Inflammatory macrophage treated with lipopolysaccharide for 4 hours (primary cell): ENCODE data around the gene MEGF6.
A peak's percentile ranks its signal among the peaks of the same experiment; 100 is the strongest.

ENCODE experiments used
- DNase-seq: peaks from one replicate; pipeline ENCODE4 v3.0.0-alpha.2; 2020

The MEGF6 gene

DNA sequence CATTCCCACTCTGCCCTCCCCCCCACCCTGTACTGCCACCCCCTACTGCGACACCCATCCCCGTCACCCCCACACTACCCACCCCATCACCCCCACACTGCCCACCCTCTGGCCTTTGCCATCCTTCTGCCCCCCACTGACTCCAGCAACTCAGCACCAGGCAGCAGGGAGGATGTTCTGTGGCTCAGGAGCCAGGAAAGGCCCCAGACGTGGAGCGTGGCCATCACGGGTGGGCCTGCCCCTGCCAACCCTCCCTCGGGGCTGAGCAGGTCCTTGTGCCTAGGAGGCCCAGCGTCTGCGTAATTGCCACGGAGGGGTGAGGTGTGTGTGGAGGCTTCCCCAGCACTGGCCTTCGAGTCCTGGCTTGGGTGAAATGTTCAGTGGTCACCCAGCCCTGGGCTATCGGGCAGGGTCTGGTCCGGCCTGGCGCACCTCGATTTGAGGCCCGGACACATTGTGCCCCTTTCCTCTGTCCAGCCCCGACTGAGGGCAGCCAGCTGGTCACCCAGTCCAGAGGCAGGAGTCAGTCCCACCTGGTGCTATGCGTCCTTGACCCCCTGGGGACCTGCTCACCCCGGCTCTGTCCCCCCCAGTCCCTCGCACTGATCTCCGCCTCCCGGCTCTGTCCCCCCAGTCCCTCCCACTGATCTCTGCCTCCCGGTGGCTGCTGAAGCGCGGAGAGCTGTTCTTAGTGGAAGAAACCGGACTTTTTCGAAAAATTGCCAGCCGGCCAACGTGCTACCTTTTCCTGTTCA lies 133.9 kb downstream of the MEGF6 start:
- no peak for DNase-seq

DNA sequence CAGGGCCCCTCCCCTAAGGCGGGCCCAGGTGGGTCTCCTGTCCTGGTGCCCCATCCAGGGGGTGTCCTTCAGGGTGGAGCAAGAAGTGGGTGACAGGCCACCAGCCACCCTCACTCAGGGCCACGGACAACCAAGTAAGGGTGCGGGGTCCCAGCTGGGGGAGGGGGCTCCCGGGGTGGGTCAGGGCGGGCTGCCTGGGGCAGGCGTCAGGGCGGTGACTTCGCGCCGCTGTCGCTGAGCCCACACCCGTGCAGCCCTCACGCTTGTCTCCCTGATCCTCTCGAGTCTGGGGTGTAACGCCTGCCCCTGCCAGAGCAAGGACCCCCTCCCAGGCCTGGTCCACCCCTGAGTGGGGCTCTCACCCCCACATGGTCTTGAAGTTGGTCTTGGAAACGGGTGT lies 134.6 kb downstream of the MEGF6 start:
- no peak for DNase-seq

DNA sequence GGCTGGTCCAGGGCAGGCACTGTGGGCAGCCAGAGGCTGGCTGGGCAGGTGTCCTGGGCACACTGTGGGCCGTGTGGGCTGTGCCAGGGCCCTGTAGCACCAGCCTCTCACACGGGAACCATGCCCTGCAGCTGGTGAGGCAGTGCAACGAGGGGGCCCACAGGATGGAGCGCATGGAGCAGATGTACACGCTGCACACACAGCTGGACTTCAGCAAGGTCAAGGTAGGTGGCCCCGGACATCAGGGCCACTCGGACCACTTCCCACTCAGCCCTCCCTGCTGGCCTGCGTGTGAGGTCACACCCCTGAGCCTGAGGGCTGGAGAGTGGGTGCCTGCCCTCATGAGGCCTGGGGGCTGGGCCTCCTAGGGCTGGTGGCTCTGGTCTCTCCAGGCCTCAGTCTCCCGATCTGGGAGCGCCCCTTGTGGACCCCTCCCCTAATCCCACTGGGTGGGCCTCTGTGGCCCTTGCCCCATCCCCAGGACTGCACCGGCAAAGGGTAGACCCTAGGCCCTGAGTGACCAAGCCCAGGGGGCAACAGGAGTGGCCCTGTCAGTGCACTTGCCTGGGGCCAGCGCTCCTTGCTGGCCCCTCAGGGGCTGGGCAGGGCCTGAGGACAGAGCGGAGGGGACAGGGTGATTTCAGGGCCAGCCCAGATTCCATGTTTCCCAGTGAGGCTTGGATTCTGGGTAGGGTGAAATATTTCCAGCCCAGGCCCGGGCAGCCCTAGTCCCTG lies 135.3 kb downstream of the MEGF6 start:
- DNase-seq = no peak

DNA sequence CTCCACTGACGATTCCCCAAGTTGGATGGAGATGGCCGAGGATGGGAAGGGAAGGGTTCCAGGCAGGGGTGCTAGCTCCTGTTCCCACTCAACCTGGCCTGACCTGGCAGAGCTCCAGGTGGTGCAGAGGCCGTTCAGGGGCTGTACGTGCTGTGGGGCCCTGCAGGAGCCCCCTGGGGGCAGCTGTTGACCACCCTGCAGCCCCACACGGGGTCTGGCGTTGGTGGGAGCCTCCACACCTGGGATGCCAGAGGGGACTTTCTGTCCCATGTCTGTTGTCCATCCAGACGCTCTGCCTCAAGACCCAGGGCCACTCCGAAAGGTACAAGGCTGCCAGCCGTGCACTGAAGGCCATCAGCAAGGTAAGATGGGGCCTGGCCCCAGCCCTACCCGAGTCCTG lies 136.9 kb downstream of the MEGF6 start:
- DNase-seq = no peak

DNA sequence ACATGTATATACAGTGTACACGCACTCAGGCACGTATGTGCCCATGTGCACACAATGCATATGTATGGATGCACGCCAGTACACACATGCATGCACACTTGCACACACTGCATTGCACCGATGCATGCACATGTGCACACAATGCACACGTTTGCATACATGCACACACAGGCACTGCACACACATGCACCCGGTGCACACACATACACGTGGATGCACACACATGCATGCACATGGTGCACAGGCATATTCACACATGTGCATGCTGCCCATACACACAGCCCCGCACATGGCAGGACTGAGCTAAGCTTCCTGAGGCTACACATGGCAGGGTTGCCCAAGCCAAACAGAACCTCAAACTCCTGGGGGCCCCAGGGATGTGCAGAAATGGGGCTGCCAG lies 137.3 kb downstream of the MEGF6 start:
- no peak for DNase-seq

DNA sequence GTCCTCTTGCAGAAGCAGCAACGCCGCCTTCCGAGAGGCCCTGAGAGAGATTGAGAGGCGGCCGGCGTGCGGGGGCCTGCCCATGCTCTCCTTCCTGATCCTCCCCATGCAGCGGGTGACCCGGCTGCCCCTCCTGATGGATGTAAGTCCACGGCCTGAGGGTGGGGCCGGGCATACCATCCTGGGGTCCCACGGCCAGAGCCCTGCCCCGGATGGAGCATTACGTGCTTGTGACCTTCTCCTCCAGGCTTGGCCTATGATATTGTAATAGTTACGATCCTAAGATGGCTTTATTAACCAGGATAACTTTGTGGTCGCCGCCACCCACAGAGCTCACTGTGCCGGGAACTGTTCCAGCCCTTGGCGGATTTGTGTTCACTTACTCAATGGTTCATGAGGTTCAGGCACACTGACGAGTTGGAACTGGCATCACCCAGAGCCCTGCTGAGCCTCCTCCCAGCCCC lies 137.9 kb downstream of the MEGF6 start:
- no peak for DNase-seq

DNA sequence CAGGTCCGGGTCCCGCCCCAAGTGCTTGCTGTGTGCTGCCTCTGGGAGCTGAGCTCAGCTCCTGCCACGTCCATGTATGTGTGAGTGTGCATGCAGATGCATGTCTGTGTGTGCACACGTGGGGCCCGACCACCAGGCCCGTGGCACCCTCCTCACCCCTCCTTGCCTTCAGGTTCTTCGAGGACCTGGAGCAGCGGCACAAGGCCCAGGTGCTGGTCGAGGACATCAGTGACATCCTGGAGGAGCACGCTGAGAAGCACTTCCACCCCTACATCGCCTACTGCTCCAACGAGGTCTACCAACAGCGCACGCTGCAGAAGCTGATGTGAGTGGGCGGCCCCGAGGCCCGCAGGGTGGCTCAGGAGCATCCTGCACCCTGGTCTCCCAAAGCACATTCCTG lies 138.4 kb downstream of the MEGF6 start:
- no peak for DNase-seq

DNA sequence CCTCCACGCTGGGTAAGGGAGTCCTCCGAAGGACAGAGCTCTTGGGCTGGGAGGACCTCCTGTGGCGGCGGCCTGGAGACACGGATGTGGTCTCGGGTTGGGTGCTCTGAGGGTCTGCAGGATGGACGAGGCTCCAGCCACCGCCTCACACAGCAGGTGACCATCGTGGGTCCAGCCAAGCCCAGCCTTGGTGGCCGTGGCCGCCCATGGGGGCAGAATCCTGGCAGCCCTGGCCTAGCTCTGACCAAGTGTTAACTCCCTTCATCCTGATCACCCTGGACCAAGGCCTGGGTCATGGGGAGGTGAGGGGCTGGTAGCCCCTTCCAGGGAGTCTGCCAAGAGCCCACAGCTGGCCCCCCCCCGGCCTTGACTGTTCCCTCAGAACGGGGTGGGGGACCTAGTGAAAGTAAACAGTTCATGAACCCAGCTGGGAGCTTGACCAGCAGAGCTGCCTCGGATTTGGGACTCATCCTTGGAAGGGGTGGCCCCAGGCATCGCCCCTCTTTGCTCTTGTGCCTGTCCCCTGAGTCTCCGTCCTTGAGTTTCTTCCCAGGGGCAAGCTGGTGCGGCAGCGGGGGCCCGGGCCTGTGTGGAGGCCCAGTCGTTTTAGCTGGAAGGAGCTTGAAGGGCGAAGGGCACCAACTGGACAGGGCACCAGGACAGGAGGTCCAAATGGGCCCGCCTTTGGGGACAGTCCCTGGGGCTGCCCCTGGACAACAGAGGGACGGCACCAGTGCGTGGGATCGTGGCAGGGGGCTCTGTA lies 139.0 kb downstream of the MEGF6 start:
- DNase-seq = no peak

DNA sequence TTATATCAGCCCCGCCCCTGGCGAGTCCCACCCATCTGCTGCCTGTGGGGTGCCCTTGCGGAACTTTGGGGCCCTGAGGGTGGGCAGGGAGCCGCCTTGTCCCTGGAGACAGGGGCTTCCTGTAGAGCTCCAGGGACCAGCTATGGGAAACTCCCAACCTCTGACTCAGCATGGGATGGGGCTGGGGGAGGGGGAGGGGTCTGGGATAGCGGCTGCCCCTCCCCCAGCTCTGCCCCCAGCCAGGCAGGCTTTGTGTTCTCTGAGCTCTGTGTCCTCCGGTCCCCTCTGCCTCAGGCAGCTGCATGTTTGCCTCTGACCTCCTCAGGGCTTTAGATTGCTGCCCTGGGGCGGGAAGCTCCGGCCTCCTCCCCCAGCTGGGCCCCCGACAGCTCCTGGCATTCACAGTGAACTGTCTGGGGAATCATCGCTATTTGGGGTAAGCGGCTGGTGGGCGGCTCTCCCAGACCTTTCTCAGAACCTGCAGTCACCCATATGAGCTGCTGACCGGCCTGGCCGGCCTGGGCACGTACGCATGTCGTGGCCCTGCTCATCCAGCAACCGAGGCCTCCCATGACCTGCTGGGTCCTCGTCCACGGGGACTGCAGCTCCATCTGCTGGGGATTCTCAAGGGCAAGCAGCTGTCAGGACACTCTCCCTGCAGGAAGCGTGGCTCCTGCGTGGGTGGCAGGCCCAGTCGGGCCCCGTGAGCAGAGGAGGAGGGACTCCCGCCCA lies 139.8 kb downstream of the MEGF6 start:
- DNase-seq = peak; percentile 15

DNA sequence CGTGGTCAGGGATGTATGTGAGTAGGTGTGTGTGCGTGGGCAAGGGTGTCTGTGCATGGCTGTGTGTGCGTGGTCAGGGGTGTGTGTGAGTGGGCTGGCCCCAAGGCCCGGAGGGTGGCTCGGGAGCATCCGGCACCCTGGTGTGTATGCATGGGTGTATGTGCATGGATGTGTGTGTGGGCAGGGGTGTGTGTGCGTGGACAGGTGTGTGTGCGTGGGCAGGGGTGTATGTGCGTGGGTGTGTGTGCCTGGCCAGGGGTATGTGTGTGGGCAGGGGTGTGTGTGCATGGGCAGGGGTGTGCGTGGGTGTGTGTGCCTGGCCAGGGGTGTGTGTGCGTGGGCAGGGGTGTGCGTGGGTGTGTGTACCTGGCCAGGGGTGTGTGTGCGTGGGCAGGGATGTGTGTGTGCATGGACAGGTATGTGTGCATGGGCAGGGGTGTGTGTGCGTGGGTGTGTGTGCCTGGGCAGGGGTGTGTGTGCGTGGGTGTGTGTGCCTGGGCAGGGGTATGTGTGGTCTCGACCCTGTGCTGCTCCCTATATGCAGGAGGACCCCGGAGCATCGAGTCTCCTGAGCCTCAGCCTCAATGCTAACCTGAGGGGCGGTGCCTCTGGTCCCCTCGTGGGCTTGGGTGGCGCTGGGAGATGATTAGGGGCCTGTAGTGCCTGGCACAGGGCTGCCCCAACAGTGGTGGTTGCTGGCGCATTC lies 140.5 kb downstream of the MEGF6 start:
- DNase-seq = no peak

DNA sequence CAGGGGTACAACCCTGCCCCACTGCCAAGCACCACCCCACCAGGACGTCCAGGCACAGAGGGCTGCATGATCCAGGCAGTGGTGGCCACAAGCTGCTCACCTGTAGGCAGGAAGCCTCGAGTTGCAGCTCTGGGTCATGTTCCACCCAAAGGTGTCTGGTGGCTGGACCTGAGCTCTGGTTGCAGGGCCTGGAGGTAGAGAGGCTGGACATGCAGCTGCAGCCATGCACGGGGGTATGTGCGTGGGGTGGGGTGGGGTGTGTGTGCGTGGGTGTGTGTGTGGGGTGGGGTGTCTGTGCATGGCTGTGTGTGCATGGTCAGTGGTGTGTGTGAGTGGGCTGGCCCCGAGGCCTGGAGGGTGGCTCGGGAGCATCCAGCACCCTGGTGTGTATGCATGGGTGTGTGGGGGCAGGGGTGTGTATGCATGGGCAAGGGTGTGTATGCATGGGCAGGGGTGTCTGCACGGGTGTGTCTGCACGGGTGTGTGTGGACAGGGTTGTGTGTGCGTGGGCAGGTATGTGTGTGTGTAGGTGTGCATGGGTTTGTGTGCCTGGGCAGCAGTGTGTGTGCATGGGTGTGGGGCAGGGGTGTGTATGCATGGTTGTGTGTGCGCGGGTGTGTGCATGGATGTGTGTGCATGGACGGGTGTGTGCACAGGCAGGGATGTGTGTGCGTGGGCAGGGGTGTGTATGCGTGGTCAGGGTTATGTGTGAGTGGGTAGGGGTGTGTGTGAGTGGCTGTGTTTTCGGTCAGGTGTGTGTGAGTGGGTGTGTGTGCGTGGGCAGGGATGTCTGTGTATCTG lies 141.3 kb downstream of the MEGF6 start:
- DNase-seq = no peak

DNA sequence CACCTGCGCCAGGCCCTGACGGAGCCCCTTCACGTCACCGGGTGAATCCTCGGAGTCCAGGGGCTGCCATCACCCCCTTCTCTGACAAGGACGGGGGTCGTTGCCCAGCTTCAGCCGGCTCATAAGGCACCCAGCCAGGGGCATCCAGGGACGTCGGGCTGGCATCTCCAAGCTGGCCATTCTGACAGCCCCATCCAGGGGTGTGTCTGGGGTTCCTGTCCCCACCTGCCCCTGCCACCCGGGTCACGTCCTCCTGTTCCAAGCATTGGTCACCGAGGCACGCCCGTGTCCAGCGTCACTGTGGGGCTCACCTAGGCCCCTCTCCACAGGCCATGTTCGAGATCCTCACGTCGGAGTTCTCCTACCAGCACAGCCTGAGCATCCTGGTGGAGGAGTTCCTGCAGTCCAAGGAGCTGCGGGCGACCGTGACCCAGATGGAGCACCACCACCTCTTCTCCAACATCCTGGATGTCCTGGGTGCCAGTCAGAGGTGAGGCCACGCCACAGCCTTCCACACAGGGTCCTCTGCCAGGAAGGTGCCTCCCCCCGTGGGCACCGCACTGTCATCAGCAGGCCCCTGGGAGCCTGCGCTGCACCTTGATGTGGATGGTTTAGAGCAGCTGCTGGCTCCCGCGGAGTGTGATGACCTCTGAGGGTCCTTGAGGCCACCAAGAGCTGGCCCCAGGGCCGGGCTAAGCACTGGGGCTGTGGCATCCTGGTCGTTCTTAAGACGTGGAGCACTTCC lies 142.0 kb downstream of the MEGF6 start:
- no peak for DNase-seq

DNA sequence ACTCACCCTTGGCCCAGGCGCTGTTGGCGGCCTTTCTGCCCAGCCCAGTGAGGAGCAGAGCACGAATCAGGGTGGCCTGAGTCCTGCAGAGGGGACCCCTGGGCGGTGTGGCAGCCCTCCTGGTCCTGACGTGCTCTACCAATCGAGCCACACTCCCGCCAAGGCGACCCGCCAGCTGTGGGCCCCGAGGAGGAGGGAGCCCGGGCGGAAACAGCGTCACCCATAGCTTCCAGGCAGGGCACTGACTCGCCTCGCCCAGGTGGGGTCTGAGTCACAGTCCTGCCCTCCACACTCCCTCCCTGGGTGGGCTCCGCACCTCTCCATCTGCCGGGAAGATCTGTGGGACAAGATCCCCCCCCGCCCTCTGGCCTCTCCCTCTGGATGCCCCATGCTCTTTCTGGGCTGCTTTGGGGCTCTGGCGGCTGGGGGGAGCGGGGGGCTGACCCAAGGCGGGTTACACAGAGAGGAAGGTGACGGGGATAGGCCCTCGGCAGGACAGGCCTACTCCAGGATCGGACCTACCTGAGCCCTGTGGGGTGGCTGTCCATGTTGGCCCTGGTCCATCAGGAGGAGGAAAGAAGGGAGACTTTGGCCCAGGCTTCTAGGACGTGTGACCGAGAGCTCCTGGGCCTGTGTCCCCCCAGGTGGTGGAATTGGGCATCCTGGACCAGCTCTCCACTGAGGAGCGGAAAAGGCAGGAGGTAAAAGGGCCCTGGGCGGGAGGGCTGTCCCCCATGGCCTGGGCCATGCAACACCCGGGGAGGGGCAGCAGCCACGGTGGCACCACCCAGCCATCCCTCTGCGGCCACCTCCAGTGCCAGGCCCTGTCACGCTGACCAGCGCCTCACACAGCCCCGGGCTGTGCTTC lies 142.8 kb downstream of the MEGF6 start:
- DNase-seq = no peak

DNA sequence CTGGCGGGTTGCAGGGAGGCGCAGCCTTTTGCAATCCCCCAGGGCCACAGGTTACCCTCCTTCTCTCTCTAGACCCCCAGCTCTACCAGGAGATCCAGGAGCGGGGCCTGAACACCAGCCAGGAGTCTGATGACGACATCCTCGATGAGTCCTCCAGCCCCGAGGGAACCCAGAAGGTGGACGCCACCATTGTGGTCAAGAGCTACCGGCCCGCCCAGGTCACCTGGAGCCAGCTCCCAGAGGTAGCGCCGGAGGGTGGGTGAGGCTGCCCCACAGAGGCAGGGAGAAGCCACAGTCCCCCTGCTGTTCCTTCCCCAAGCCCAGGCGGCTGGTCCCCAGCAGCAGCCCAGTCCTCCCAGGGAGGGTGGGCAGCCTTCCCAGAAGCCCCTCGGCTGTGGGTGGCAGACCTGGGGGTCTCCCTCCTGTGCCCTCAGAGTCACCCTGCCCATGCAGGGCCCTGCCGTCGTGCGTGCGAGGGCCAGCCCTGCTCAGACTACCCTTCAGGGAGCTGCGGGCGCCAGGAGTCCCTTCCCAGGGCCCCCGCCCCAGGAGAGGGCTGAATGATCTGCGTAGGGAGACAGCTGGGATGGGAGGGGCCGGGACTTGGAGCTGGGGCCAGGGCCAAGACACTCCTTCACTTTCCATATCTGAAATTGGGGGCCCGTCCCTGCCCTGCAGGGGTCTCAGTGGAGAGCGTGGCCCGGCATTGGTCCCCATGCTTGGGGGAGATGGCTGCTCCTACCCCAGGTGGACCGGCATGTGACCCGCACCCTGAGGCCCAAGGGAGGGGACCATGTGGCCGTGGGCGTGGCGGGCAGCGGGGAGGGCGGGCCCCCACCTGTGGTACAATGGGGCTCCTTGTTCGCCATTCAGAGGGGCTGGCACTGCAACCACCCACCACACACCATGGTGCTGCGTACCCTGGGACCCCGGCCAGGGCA lies 143.9 kb downstream of the MEGF6 start:
- DNase-seq = no peak

DNA sequence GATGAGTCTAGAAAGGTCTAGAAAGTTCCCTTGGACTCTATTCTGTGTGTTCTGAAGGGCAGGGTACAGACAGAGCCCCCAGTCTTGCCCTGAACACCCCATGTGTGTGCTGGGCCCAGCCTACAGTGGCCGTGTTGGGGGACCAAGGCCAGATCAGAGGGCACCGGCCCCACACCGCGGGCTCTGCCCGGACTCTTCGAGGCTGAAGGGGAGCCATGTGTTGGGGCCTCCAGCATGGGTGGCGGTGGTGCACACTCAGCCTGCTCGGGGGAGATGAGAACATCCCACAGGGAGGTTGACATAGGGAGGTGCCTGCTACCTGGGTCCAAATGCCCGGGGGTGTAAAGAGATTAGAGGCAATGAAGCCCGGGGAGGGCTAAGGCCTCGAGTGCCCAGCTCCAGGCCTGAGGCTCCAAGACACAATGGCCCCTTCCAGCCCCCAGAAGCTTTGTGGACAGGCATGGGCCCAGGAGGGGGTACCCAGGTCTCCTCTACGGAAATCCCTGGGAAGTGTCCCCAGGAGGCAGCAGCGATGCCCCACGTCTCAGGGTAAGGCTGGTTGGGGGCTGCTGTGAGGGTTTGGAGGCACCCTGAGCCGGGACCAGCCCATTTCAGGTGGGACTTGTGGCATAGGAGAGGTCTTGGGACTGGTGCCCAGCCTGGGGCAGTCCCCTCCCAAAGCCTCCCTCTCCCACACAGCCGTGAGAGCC lies 144.8 kb downstream of the MEGF6 start:
- no peak for DNase-seq

DNA sequence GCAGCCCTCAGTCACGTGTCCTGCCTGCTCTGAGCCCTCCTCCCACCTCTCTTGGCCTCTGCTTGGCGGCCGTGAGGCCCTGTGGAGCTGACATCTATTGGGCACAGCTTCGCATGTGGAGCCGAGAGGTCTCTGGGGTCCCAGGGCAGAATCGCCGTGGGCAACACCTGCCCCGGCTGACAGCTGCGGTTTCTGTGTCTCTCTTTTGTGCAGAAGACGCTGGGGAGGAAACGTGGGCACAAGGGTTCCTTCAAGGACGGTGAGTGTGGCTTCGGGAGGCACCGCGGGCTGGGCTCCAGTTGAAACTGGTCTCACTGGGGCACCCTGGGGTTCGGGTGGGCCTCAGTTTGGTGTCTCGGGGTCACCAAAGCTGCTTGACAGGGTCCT lies 145.4 kb downstream of the MEGF6 start:
- DNase-seq = no peak

DNA sequence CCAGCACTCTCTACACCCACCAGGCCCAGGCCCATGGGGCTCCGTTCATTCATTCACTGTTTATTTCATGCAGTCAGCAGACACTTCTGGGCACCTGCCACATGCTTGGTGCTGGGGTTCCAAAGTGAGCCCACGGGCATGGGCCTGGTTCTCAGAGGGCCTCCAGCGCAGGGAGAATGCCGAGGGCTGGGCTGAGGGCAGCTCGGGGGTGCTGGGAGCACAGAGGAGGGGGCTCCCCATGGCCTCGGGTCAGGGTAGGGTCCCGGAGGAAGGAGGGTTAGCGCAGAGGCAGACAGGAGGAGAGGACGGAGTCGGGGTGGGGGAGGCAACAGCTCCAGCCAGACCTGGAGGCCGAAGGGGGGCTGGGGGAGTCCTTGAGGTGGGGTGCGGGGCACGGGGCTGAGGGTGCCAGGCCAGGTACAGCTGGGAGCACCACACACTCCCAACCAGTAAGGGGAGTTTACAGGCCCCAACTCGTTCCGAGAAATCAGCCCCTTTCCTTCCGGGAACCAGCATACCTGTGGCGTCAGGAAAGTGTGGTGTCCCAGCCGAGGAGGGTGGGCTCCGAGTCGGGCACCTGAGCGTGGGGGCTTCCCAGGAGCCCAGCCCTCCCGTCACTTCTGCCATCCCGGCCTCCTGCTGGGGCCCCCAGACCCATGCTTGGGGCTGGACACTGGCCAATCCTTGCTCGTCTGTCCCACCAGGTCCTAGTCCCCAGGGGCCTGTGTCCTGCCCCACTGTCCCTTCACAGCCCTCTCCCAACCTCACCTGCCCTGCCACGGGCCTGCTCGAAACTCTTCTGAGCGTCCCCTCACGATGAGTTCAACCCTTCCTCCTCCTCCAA lies 146.0 kb downstream of the MEGF6 start:
- no peak for DNase-seq
